Measurements from ENCODE around the gene PDIA2. TPM values are rescaled to one million over a fixed set of nuclear protein-coding genes. Genes with fewer than 3 reads are reported as not detected.
"Not testable (repeated sequence)": the region's sequence is repeated elsewhere in the genome, so short reads cannot be mapped to it uniquely, and the experiment has no call there.

The PDIA2 gene
- total and polyA plus RNA-seq, 5 donors = 0.91 to 10.0 (median 2.1) TPM

GRCh38 chr16:263182-263774 is 19.7 kb upstream of the PDIA2 start:
- H3K4me1 ChIP-seq (ENCODE audit: control insufficient read depth, insufficient read depth, low read length) = no peaks in the 10 kb centered on the region
- ATAC-seq (no peak), DNase-seq (peak in 2 of 3 donors; percentile 35 to 55)
- H3K4me3 ChIP-seq (ENCODE audit: low read length) = no peak overlapping the region
- no peaks in the 10 kb centered on the region for H3K9me3 ChIP-seq (ENCODE audit: control insufficient read depth, low read length)
- no peaks in the 10 kb centered on the region for H3K27me3 ChIP-seq (ENCODE audit: control insufficient read depth, insufficient read depth)
- 94% methylated on average over 35 of the region's 35 CpGs for WGBS
- intact Hi-C loops (cut with DNase I) = no loop called here
- no peak overlapping the region for H3K27ac ChIP-seq (ENCODE audit: low read length)

GRCh38 chr16:263944-264343 is 19.0 kb upstream of the PDIA2 start:
- Histone ChIP-seq H3K9me3 (ENCODE audit: control insufficient read depth, low read length) (no peaks in the 10 kb centered on the region), H3K4me3 (ENCODE audit: low read length) (no peak overlapping the region), H3K27ac (ENCODE audit: low read length) (no peak overlapping the region), H3K4me1 (ENCODE audit: control insufficient read depth, insufficient read depth, low read length) (no peaks in the 10 kb centered on the region), H3K27me3 (ENCODE audit: control insufficient read depth, insufficient read depth) (no peaks in the 10 kb centered on the region)
- DNase-seq (peak in 2 of 3 donors; percentile 26 to 49), ATAC-seq (no peak)
- intact Hi-C loops (cut with DNase I) = no loop called here
- whole genome bisulfite sequencing = 92% methylated on average over 17 of the region's 17 CpGs

GRCh38 chr16:264440-264951 is 18.5 kb upstream of the PDIA2 start:
- no peaks in the 10 kb centered on the region for H3K9me3 ChIP-seq (ENCODE audit: control insufficient read depth, low read length)
- intact Hi-C loops (cut with DNase I) = no loop called here
- H3K4me3 ChIP-seq (ENCODE audit: low read length) = no peak overlapping the region
- no peak overlapping the region for H3K27ac ChIP-seq (ENCODE audit: low read length)
- 90% methylated on average over 23 of the region's 23 CpGs for WGBS
- DNase-seq (peak in 2 of 3 donors; percentile 46 to 55), ATAC-seq (no peak)
- H3K27me3 ChIP-seq (ENCODE audit: control insufficient read depth, insufficient read depth) = no peaks in the 10 kb centered on the region
- no peaks in the 10 kb centered on the region for H3K4me1 ChIP-seq (ENCODE audit: control insufficient read depth, insufficient read depth, low read length)

- no peaks in the 10 kb centered on the region for H3K27me3 ChIP-seq (ENCODE audit: control insufficient read depth, insufficient read depth)
- no peak overlapping the region for H3K27ac ChIP-seq (ENCODE audit: low read length)
- H3K9me3 ChIP-seq (ENCODE audit: control insufficient read depth, low read length) = no peaks in the 10 kb centered on the region
- no peaks in the 10 kb centered on the region for H3K4me1 ChIP-seq (ENCODE audit: control insufficient read depth, insufficient read depth, low read length)
- WGBS = 89% methylated on average over 14 of the region's 14 CpGs
- H3K4me3 ChIP-seq (ENCODE audit: low read length) = no peak overlapping the region
- intact Hi-C loops (cut with DNase I) = no loop called here
- ATAC-seq (no peak), DNase-seq (peak in 2 of 3 donors; percentile 33 to 45)
These were observed 17.9 kb upstream of the PDIA2 start for GRCh38 chr16:265002-265529.

GRCh38 chr16:265711-266110 is 17.3 kb upstream of the PDIA2 start:
- Histone ChIP-seq H3K27me3 (ENCODE audit: control insufficient read depth, insufficient read depth) (no peaks in the 10 kb centered on the region), H3K4me3 (ENCODE audit: low read length) (no peak overlapping the region), H3K27ac (ENCODE audit: low read length) (no peak overlapping the region), H3K4me1 (ENCODE audit: control insufficient read depth, insufficient read depth, low read length) (no peaks in the 10 kb centered on the region), H3K9me3 (ENCODE audit: control insufficient read depth, low read length) (no peaks in the 10 kb centered on the region)
- DNase-seq (peak in 2 of 3 donors; percentile 54 to 63), ATAC-seq (peak; percentile 3 to 14)
- WGBS = 63% methylated on average over 12 of the region's 12 CpGs
- intact Hi-C loops (cut with DNase I) = no loop called here

GRCh38 chr16:266258-267164 is 16.5 kb upstream of the PDIA2 start:
- 66% methylated on average over 25 of the region's 25 CpGs for WGBS
- ATAC-seq (peak in 1 of 2 donors; percentile 2), DNase-seq (peak in 2 of 3 donors; percentile 54 to 57)
- Histone ChIP-seq H3K4me3 (ENCODE audit: low read length) (no peak overlapping the region), H3K27me3 (ENCODE audit: control insufficient read depth, insufficient read depth) (no peaks in the 10 kb centered on the region), H3K9me3 (ENCODE audit: control insufficient read depth, low read length) (no peaks in the 10 kb centered on the region), H3K27ac (ENCODE audit: low read length) (no peak overlapping the region), H3K4me1 (ENCODE audit: control insufficient read depth, insufficient read depth, low read length) (no peaks in the 10 kb centered on the region)
- intact Hi-C loops (cut with DNase I) = no loop called here

- ATAC-seq; intact Hi-C loops (cut with DNase I): not testable (repeated sequence)
These were observed 15.4 kb upstream of the PDIA2 start for GRCh38 chr16:267562-267961.

GRCh38 chr16:268141-269053 is 14.6 kb upstream of the PDIA2 start:
- no peaks in the 10 kb centered on the region for H3K4me1 ChIP-seq (ENCODE audit: control insufficient read depth, insufficient read depth, low read length)
- no peak overlapping the region for H3K4me3 ChIP-seq (ENCODE audit: low read length)
- intact Hi-C loops (cut with DNase I) = no loop called here
- WGBS = 67% methylated on average over 40 of the region's 40 CpGs
- DNase-seq (peak in 1 of 3 donors; percentile 49), ATAC-seq (no peak)
- H3K27me3 ChIP-seq (ENCODE audit: control insufficient read depth, insufficient read depth) = no peaks in the 10 kb centered on the region
- no peaks in the 10 kb centered on the region for H3K9me3 ChIP-seq (ENCODE audit: control insufficient read depth, low read length)
- no peak overlapping the region for H3K27ac ChIP-seq (ENCODE audit: low read length)

More at GRCh38 chr16:267562-267961, 15.4 kb upstream of the PDIA2 start:
- H3K27ac ChIP-seq (ENCODE audit: low read length); H3K27me3 ChIP-seq (ENCODE audit: control insufficient read depth, insufficient read depth); H3K4me3 ChIP-seq (ENCODE audit: low read length); H3K4me1 ChIP-seq (ENCODE audit: control insufficient read depth, insufficient read depth, low read length); H3K9me3 ChIP-seq (ENCODE audit: control insufficient read depth, low read length): not testable (repeated sequence)
- WGBS = 91% methylated on average over 17 of the region's 17 CpGs
- peak in 1 of 3 donors; percentile 38 for DNase-seq

- H3K27me3 ChIP-seq (ENCODE audit: control insufficient read depth, insufficient read depth) = no peaks in the 10 kb centered on the region
- no peak for ATAC-seq
- no peaks in the 10 kb centered on the region for H3K4me1 ChIP-seq (ENCODE audit: control insufficient read depth, insufficient read depth, low read length)
- no peak overlapping the region for H3K4me3 ChIP-seq (ENCODE audit: low read length)
- no peak overlapping the region for H3K27ac ChIP-seq (ENCODE audit: low read length)
- peak in 1 of 3 donors; percentile 40 for DNase-seq
- intact Hi-C loops (cut with DNase I) = no loop called here
- no peaks in the 10 kb centered on the region for H3K9me3 ChIP-seq (ENCODE audit: control insufficient read depth, low read length)
- 83% methylated on average over 24 of the region's 24 CpGs for WGBS
These were observed 13.7 kb upstream of the PDIA2 start for GRCh38 chr16:269061-269796.
